T-helper 1 cell (primary cell): ENCODE data around the gene CDKAL1.
"Not testable (repeated sequence)": the region's sequence is repeated elsewhere in the genome, so short reads cannot be mapped to it uniquely, and the experiment has no call there.

Source experiments
- DNase-seq, 5 donors: peaks; one replicate each; pipeline ENCODE4 v3.0.0-alpha.2; 2012 to 2020

The CDKAL1 gene

DNA sequence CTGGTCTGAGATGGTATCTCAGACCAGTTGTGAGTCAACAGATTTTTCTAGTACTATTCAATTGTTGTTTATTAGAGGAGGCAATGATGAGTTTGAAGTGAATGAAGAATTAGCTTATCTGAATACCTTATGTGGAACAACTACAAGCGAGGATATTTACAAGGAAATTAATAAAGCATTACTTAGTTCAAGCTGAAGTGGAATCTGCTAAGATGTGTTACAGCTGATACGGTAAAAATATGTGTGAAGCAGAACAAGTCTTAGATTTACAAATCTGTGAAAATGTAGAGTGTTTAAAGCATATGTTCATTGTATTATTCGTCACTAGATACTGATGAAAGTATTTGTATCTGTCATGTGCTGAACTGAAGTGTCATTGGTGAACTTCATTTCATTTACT lies 272.4 kb downstream of the CDKAL1 start:
- DNase-seq = no peak

DNA sequence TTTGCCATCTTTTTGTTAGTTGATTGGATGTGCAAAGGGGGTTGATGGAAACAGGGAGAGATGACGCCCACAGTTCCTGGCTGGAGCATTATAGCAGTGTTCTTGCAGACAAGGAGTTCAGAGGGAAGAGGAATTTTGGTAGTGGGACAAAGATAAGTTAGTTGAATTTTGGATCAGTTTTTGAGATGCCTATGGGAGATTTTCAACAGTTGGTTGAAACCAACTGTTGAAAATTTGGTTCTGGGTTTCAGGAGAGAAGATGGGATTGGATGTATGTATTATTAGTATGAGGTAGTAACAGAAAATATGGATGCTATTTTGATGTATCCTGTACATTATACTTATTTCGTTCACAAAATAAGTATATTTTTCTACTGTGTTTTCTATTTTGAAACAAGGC lies 274.2 kb downstream of the CDKAL1 start:
- DNase-seq = no peak

DNA sequence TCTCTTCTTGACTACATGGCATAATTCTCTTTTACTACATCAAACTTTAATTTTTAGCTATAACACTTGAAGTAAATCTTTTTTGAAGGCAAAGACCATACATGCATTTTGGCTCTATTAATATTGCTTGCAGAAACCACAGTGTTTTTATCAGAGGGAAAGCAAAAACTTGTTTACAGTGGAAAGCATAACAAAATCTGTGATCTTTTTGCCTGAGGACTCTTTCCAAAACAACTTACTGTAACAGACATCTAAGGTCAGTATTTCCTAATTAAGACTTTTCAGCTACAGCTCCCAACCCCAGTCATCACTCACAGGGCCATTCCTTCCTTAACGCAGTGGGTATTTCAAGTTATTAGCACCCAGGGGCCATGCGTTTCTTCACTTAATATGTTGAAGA lies 274.7 kb downstream of the CDKAL1 start:
- no peak for DNase-seq

DNA sequence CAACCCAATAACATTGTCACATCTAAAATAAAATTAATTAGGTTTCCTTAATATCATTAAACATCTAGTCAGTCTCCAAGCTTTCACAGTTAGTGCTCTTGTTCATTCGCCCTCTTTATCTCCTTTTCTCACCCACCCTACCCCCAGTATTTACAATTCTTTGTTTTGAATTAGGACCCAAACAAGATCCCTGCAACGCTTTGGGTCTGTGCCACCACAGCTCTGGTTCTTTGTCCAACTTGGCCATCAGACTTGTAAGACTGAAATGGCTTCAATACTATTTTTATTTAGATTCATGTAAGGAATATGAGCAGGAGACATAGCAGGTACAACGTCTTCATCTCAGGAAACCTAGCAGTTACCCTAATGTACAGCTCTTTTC lies 276.5 kb downstream of the CDKAL1 start:
- no peak for DNase-seq

DNA sequence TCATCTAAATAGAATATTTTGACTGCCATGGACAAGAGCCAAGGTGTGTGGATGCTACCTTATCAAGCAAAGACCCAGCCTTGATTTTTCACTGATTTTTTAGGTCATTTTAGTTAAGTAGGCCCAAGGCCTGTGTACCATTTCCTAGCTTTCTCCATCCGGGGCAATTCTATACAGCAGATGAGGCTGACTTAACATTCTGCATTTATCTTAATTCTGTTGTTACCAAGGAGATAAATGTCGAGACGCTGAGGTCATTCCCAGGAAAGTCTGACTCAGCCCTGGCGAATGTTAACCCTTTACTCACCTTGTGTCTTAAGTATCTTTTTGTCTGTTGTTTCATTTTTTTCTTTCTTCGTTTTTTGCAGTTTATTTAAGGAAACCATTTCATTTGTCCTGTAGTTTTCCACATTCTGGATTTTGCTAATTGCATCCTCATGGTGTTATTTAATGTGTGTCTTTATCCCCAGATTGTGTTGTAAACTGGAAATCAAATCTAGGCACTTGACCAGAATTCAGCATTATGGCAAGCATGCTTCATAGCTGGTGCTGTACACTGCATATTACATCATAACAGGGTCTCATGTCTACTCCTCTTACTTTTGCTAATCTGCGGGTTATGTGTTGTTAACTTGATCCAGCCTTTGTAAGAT lies 277.0 kb downstream of the CDKAL1 start:
- no peak for DNase-seq

DNA sequence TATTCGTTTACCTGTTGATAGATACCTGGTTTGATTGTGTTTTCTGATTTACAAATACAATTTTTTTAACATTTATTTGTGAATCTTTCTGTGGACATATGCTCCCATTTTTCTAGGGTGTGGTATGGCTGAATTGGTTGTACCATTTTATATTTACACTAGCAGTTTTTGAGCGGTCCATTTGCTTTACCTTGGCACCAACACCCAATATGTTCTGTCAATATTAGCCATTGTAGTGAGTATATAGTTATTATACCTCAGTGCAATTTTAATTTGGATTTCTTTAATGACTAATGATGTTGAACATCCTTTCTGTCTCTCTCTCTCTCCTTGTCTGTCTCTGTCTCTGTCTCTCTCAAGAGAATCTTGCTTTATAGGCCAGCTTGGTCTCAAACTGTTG lies 278.5 kb downstream of the CDKAL1 start:
- no peak for DNase-seq

DNA sequence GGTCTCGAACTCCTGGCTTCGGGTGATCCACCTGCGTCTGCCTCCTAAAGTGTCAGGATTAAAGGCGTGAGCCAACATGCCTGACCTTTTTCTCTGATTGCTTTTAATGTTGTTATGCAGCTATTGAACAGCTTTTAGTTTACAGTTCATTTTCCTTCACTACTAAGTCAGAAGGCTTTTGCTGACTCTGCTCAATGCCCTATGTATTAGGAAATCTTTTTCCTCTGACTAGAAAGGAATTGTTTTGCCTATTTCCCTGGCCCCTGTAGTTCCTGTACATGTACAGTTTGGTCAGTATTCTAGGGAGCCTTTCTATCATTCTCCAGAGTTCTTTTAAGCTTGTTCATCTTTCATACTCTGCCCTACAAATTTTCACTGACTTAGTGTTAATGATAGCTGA lies 280.2 kb downstream of the CDKAL1 start:
- DNase-seq = no peak

DNA sequence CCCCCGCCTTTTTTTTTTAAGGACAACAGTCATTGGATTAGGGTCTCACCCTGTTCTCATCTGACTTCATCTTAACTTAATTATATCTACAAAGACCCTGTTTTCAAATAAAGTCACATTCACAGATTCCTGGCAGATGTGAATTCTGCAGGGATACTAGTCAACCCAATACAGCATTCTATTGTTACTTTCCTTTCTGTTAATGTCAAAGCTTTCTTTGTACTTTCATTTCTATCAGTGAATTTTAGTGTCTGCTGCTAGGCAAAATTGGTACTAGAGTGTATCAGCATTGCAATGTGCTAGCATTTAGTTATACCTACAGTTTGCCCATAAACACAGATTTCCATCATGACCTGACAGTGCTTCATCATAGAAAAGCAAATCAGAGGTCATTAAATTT lies 281.9 kb downstream of the CDKAL1 start:
- DNase-seq = no peak

DNA sequence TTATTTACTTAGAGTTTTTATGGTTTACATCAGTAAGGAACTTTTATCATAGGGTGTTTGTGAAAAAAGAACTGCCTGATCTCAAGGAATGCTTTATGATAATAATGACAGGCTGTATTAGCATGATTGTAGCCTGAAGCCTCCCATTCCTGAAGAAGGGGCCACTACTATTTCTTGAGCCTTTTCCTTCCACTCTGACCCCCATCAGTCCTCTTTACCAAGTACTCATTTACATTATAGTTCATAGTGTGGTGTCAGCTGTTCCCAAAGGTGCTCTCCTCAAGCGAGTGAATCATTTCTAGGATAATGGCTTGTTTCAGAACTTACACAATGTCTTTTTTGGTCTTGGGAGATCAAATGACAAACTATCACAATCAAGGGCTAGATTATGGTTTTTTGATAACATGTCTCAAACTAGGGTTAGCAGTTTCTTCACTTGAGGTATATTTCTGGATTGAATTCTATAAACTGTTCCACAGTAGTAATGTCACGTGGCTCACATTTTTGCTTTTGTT lies 283.6 kb downstream of the CDKAL1 start:
- no peak for DNase-seq

DNA sequence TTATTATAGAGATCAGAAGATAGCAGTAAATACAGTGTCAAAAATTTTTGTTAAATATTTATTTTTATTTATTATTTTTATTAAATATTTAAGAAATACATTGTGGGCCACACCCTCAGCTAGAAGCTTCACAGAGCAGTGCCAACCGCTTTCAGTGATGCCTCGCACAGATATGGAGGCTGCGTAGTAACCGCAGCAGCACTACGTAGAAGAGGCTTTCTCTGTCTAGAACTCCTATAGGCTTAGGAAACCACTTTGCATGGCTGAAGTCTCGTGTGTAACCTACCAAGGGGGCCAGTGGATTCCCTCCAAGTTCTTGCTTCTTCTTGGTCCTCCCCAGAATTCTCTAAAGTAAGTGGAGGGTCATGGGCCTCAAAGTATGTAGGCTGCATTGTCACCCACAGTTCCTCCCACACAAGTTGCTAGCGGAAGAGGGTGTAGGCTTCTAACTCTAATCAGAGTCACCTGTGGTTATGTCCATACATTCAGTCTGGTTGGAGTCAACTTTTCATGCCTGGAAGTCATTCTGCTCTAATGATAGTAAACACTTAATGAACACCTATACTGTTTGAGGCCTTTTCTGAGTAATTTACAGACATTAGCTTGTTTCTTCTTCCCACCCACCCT lies 285.6 kb downstream of the CDKAL1 start:
- DNase-seq = no peak

DNA sequence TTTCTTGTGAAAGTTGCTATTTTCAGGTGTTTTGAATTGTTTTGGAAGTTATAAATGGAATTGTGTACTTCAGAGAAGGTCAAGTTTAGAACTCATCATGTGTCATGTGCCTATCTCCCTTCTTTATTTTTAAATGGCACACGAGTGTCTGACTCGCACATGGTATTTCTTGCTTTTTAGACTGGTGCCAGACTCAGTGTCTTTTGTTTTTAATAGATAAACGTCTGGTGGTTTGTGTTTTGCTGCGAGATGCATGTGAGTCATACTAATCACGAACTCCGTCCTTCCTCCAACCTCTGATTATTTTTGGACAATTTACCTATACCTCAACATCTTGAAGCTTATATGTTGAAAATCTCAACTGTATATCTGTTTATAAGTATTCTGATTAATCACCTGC lies 292.1 kb downstream of the CDKAL1 start:
- DNase-seq = no peak

DNA sequence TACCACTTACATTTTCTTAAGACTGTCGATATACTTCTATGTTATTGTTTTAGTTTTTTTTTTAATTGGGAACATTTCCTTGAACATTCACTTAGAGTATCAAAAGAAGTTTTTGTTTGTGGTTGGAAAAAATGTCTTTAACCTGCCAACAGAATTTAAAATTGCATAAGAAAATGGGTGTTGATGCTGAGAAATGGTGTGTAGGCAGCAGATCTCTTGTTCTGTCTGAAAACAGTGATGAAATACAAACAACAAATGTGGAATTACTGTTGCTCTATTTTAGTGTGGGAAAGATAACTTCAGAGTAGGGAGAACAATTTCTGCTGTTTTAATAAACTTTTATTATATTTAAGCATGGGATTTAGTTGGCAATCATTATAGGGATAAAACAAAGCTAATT lies 293.5 kb downstream of the CDKAL1 start:
- DNase-seq = no peak

DNA sequence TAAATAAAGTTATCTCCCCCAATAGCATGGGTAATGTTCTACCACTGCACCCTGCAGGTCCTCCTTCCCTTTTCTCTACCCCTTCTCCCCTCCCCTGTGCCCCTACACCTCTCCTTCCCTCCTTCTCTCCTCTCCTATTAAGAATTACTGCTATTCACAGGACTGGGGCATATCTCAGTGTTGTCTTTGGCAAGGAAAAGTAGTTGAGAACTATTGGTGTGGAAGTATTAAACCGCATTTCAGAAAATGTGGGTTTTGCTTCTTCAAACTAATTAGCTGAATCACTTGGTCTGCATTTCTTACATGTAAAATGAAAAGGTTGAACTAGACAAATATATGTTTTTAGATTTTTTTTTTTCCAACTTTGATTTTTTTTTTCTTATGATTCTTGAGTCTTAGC lies 296.3 kb downstream of the CDKAL1 start:
- no peak for DNase-seq

DNA sequence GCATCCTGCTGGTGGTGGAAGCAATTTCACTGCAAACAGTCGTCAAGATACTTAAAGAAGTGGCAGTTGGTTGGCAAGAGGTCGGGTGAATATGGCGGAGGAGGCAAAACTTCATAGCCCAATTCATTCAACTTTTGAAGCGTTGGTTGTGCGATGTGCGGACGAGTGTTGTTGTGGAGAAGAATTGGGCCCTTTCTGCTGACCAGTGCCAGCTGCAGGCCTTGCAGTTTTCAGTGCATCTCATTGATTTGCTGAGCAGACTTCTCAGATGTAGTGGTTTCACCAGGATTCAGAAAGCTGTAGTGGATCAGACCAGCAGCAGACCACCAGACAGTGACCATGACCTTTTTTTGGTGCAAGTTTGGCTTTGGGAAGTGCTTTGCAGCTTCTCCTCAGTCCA lies 297.0 kb downstream of the CDKAL1 start:
- DNase-seq = not testable (repeated sequence)

DNA sequence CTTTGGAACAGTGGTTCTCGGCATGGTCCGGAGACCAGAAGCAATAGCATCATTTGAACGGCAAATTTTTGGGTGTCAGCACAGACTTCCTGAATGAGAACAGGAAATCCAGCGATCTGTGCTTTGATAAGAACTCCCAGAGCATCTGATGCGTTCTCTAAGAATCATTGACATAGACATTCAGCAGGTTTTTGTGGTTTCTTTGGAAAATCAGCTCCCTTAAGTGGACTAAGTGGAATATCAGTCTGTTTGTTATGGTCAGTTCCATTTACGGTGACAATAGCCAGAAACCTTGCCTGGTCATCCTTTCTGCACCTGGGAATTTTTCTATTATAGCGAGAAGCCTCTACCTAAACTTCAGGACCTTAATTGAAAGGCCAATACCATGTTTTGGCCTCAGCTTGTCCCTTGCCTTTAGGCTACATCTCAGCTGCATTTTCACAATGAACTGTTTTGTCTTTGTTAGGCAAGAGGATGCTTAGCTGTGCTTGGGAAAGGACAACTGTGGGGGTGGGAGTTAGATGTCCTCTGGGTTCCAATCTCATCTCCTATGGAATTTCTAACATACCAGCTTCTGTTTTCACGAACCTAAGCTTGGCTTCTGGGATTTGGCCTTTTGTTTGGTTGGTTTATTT lies 299.7 kb downstream of the CDKAL1 start:
- DNase-seq = no peak

DNA sequence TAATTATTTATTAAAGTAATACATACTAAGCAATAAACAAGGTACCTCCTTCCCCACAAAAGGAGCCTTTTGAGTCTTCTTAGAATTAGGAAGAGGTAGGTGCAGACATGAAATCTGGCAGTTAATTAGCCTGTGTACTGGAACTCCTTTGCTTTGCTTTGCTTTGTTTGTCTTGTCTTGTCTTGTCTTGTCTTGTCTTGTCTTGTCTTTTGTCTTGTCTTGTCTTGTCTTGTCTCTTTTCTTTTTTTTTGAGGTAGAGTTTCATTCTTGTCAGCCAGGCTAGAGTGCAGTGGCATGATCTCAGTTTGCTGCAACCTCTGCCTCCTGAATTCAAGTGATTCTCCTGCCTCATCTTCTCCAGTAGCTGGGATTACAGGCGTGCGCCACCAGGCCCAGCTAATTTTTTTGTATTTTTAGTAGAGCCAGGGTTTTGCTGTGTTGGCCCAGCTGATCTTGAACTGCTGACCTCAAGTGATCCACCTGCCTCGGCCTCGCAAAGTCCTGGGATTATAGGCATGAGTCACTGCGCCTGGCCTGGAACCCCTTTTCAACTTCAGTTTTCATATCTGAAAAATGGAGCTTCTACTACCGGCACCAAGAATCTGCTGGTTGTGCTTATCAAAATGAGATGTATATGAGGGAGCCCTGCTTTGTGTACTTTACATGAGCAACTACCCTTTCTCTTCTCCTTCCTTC lies 301.2 kb downstream of the CDKAL1 start:
- no peak for DNase-seq

DNA sequence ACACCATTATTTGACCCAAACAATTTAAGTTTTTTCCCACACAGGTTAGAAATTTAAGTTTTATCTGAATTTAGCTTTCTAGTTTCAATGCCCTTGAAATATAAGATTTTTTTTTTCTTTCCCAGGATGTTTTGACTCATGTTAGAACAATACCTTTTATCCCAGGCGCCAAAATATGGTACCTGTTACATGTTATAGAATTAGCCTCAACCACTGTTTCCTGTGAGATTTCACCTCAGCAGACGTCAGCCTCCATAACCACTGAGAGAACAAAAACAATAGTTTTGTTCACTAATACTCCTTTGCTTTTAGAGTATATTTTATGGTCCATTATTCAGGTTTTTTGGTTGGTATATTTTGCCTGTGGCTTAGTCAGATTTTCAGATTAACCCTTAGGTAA lies 302.9 kb downstream of the CDKAL1 start:
- peak in 2 of 5 donors; percentile 1 to 9 for DNase-seq

DNA sequence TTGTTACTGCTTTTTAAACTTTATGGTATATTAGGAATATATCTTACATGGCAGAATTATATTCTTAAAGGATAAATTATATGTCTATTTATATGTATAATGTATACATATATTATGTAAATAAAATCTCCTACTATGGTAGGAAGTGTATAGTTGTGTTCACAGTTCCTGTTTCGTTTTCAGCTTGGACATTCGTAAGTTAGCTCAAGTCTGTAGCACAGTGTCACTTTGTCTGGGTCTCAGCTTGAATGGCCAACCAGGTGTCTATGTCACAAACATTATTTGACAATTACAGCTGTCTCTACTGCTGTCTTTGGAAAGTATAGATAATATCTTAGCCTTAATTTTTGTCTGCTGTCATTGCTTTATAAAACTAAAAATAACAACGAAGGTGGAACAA lies 303.9 kb downstream of the CDKAL1 start:
- DNase-seq = no peak

DNA sequence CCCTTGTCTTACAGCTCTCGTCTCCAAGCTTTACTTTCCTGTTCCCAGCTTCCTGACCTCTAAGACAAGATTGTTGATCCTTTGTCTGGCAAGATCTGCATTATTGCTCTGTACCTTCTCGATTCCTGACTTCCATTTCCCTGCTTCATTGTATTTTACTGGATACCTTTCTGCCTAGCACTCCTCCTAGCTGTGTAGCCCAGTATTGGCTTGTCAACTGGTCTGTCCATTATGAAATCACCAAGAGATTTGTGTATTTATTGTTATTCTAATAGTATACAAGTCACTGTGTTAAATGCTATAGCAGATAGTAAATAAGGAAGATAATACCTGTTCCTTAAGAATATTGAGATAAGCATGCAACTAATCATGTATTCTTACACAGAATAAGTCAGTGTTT lies 305.4 kb downstream of the CDKAL1 start:
- no peak for DNase-seq

DNA sequence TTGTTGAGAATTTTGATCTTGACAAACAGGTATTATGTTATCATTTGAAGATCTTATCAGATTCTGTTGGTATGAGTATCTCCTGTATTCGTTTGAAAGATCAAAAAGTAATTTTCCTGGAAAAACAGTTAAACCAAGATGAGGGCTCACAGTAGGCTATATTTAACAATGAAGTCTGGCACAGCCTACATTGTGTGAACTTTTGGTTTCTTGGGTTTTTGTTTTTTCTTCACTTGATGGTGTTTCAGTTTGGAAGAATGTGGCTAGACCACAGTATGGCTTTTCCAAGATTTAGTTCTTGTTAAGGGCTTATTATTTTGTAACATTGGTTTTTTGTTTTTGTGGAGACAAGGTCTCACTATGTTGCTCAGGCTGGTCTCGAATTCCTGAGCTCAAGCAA lies 306.4 kb downstream of the CDKAL1 start:
- DNase-seq = no peak

DNA sequence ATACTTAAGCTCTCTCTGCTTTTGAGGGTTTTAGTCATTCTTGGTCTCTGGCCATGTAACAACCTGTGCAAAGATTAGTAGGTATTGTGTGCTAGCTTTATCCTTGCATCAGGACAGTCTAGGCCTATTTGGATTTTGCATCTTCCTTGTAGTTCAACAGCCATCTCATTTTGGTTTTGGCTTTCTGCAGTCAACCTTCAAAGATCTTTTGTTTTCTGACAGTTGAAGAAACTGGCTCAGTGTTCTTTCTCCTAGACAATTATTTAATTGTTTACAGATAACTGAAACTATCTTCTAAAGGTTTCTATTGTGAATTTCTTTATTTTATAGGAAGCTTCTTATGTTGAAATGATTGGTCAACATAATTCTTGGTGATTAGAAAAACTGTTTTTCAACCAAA lies 307.5 kb downstream of the CDKAL1 start:
- DNase-seq = no peak

DNA sequence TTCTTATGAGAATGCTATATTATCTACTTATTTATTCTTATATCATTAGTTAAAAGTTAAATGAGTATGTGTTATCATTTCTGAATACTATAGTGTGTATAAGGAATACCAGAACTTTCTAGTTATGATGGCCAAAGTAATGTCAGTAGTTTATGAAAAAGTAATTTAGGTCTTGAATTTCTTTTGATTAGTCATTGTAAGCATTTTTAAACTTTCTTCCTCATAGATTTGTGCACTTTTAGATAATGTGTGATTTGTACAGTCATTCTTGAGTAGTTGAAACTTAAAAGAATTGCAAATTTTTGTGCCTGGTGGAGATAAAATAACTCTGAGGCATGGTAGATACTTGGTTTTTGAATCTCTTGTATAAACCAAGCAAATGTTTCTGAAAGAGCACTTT lies 311.3 kb downstream of the CDKAL1 start:
- no peak for DNase-seq

DNA sequence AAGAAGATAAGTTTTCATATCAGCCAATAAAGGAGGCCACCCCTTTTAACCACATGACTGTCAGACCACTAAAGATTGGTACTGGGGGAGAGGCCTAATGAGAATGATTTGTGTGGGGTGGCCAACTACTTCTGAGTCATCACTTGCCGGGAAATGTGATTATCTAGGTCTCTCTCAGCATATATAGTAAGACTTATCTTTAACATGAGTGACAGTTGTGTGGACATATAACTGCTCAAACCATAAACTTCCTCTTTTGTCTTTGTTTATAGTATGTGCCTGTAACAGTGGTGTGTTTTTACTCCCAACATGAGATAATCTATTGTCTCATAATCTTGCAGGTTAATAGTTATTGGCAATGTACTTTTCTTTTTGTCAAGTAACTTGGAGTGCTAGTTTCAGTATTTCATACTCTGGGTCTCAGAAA lies 312.4 kb downstream of the CDKAL1 start:
- DNase-seq = peak in 1 of 5 donors; percentile 43

DNA sequence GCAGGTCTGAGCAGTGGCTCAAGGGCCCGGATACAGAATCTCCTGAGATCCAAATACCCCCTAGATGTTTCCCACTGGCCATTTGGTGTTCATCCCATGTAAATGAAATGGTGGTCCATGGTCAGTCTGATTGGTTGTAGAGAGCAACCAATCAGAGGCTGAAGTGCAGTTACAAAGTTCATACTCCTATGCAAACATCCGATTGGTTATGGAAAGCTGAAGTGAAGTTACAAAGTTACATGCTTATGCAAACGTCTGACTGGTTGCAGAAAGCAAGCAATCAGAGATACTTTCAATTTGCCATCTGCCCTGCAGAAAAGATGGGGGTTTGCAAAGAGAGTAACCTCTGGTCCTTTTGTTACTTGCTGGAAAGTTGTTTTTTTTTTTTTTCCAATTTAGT lies 313.6 kb downstream of the CDKAL1 start:
- no peak for DNase-seq
